GM23248 (cell line): ENCODE results near the gene TAPBP. TPM values are rescaled to one million over a fixed set of nuclear protein-coding genes. Genes with fewer than 3 reads are reported as not detected.
A peak's percentile ranks its signal among the peaks of the same experiment; 100 is the strongest.

Experiments used
- DNase-seq: peaks from one replicate; pipeline ENCODE4 v3.0.0-alpha.2; 2015
- H2AFZ ChIP-seq: fragments of 200-600 bp; sonication (generic); 2 replicates; pipeline ENCODE4 v1.6.1; 2016; ENCODE audit warnings: antibody characterized with exemption
- H3F3A ChIP-seq: fragments of 200-600 bp; sonication (generic); 2 replicates; pipeline ENCODE4 v1.6.1; 2016; ENCODE audit warnings: mild to moderate bottlenecking, antibody characterized with exemption, mixed run types; ENCODE audit not compliant: insufficient read depth
- H3K27ac ChIP-seq: fragments of 200-600 bp; sonication (generic); 2 replicates; pipeline ENCODE4 v1.5.1; 2016; ENCODE audit warnings: mild to moderate bottlenecking
- H3K27me3 ChIP-seq: fragments of 200-600 bp; sonication (generic); replicated peaks from 2 replicates; pipeline ENCODE4 v1.6.1; 2016; ENCODE audit warnings: mild to moderate bottlenecking; ENCODE audit not compliant: insufficient read depth
- H3K36me3 ChIP-seq: fragments of 200-600 bp; sonication (generic); 2 replicates; pipeline ENCODE4 v1.6.1; 2016; ENCODE audit warnings: low read depth, mild to moderate bottlenecking
- H3K4me1 ChIP-seq: fragments of 200-600 bp; sonication (generic); 2 replicates; pipeline ENCODE4 v1.6.1; 2016; ENCODE audit warnings: mild to moderate bottlenecking; ENCODE audit not compliant: insufficient read depth
- H3K4me2 ChIP-seq: fragments of 200-600 bp; sonication (generic); one replicate; pipeline ENCODE4 v1.6.1; 2016; ENCODE audit warnings: mild to moderate bottlenecking; ENCODE audit not compliant: unreplicated experiment
- H3K4me3 ChIP-seq: fragments of 200-600 bp; sonication (generic); 2 replicates; pipeline ENCODE4 v1.5.1; 2016; ENCODE audit warnings: mild to moderate bottlenecking
- H3K79me2 ChIP-seq: fragments of 200-600 bp; sonication (generic); 2 replicates; pipeline ENCODE4 v1.6.1; 2016; ENCODE audit warnings: mild to moderate bottlenecking; ENCODE audit not compliant: insufficient read depth
- H3K9ac ChIP-seq: fragments of 200-600 bp; sonication (generic); 2 replicates; pipeline ENCODE4 v1.6.1; 2016; ENCODE audit warnings: mild to moderate bottlenecking
- H3K9me2 ChIP-seq: fragments of 200-600 bp; sonication (generic); 2 replicates; pipeline ENCODE4 v1.6.1; 2016; ENCODE audit warnings: mixed run types, mild to moderate bottlenecking, moderate library complexity; ENCODE audit not compliant: insufficient read depth
- H3K9me3 ChIP-seq: fragments of 200-600 bp; sonication (generic); one replicate; pipeline ENCODE4 v1.6.1; 2017; ENCODE audit warnings: low read depth
- H4K20me1 ChIP-seq: fragments of 200-600 bp; sonication (generic); 2 replicates; pipeline ENCODE4 v1.6.0; 2016; ENCODE audit not compliant: insufficient read depth
- EZH2 ChIP-seq: fragments of 200-600 bp; sonication (generic); IDR thresholded peaks from 2 replicates; pipeline ENCODE4 v1.6.1; 2018; ENCODE audit warnings: antibody characterized with exemption, mild to moderate bottlenecking; ENCODE audit not compliant: insufficient read depth, poor library complexity, severe bottlenecking
- EZH2phosphoT487 ChIP-seq: fragments of 200-600 bp; sonication (generic); IDR thresholded peaks from 2 replicates; pipeline ENCODE4 v1.6.1; 2018; ENCODE audit warnings: antibody characterized with exemption, moderate library complexity, mild to moderate bottlenecking, low read depth; ENCODE audit not compliant: insufficient read depth
- WGBS, 2 experiments: methylation state at CpG; one replicate each; pipeline ENCODE4 v1.1.6; 2015 to 2017; ENCODE audit warnings: low lambda C conversion rate in 2 of 2, low coverage in 1 of 2; ENCODE audit errors: missing lambda C conversion rate in 2 of 2; 5-methylcytosine and 5-hydroxymethylcytosine counted together
- in situ Hi-C: fragments of 300-500 bp; cut with MboI; formaldehyde crosslinking; loops from 2 replicates; pipeline ENCODE4 v1.15.0; 2020
- polyA plus RNA-seq: library from polyadenylated mRNA; unstranded; fragments of >200 nt; fragmentation: Nextera tagmentation; extraction: Ambion mirVana; gene quantifications from 2 replicates; pipeline ENCODE4 v1.2.1, GENCODE V29; 2016
- total RNA-seq: library from RNA; depleted of rRNA; stranded (reverse); fragments of >200 nt; shearing (Covaris generic); gene quantifications from 2 replicates; pipeline ENCODE4 v1.2.3, GENCODE V29; 2014

The TAPBP gene
- total and polyA plus RNA-seq, 2 experiments from 2014 or later = 68.7 to 75.8 TPM

DNA sequence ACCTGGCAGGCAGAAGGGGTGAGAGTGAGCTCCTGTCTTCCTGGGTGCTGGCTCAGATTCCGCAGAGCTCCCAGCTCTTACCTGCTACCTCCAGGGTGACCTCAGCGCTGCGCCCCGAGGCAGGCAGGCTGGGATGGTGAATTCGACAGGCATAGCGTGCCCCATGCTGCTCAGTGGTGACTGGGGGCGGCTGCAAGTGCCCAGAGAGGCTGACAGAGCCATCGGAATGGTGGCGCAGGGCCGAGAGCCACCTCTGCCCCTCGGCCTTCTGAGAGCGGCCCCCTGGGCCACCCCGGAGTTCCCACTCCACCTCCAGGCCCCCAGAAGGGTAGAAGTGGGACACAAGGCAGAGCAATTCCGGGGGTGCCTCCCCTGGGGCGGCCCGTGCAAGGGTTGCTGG is 9.7 kb downstream of the TAPBP start:
- peaks cover 15% of the 10 kb centered on the region for H3K36me3 ChIP-seq
- no peaks in the 10 kb centered on the region for H3K9me3 ChIP-seq
- peaks cover 13% of the 10 kb centered on the region for H3F3A ChIP-seq
- no peaks in the 10 kb centered on the region for H3K27me3 ChIP-seq
- no peak overlapping the region for H3K4me2 ChIP-seq
- TF ChIP-seq EZH2 (no peak), EZH2phosphoT487 (no peak)
- no peaks in the 10 kb centered on the region; the same call in 1 of the 2 replicates for H4K20me1 ChIP-seq
- no peaks in the 10 kb centered on the region for H3K9me2 ChIP-seq
- H3K4me1 ChIP-seq = peaks cover 10% of the 10 kb centered on the region; the same call in 1 of the 2 replicates
- in situ Hi-C loops = no loop called here
- DNase-seq = no peak
- no peak overlapping the region for H3K9ac ChIP-seq
- H3K79me2 ChIP-seq = peaks cover 90% of the 10 kb centered on the region
- no peak overlapping the region for H3K4me3 ChIP-seq
- no peak overlapping the region for H2AFZ ChIP-seq
- WGBS, 2 experiments = 84 to 85% methylated on average over 15 to 16 of the region's 16 CpGs
- no peak overlapping the region for H3K27ac ChIP-seq

DNA sequence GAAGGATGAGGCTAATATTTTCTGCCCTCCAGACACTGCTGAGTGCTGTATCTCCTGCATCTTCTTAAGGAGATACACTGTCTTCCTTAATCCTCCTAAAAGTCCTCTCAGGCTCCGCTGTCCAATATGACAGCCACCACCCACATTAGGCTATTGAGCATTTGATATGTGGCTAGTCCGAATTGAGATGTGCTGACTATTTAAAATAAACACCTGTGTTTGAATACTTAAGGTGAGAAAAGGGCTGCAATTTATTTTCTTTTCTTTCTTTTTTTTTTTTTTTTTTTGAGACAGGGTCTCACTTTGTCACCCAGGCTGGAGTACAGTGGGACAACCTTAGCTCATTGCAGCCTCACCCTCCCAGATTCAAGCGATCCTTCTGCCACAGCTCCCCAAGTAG is 12.0 kb downstream of the TAPBP start:
- Histone ChIP-seq H3K4me1 (peaks cover 10% of the 10 kb centered on the region; the same call in 1 of the 2 replicates), H2AFZ (no peak overlapping the region), H3K79me2 (peaks cover 67% of the 10 kb centered on the region), H3F3A (peaks cover 13% of the 10 kb centered on the region), H3K9me3 (no peaks in the 10 kb centered on the region), H3K4me3 (no peak overlapping the region), H3K36me3 (peaks cover 6% of the 10 kb centered on the region; the same call in 1 of the 2 replicates), H3K4me2 (no peak overlapping the region), H3K9ac (peak overlapping the region; percentile 29; the same call in 1 of the 2 replicates), H3K27me3 (no peaks in the 10 kb centered on the region), H3K27ac (peak overlapping the region; percentile 97; the same call in 1 of the 2 replicates), H4K20me1 (no peaks in the 10 kb centered on the region), H3K9me2 (no peaks in the 10 kb centered on the region)
- no peak for DNase-seq
- no peak for TF ChIP-seq EZH2phosphoT487
- no peak for TF ChIP-seq EZH2
- 67 to 75% methylated on average over 3 of the region's 3 CpGs for WGBS, 2 experiments
- in situ Hi-C loops = no loop called here

DNA sequence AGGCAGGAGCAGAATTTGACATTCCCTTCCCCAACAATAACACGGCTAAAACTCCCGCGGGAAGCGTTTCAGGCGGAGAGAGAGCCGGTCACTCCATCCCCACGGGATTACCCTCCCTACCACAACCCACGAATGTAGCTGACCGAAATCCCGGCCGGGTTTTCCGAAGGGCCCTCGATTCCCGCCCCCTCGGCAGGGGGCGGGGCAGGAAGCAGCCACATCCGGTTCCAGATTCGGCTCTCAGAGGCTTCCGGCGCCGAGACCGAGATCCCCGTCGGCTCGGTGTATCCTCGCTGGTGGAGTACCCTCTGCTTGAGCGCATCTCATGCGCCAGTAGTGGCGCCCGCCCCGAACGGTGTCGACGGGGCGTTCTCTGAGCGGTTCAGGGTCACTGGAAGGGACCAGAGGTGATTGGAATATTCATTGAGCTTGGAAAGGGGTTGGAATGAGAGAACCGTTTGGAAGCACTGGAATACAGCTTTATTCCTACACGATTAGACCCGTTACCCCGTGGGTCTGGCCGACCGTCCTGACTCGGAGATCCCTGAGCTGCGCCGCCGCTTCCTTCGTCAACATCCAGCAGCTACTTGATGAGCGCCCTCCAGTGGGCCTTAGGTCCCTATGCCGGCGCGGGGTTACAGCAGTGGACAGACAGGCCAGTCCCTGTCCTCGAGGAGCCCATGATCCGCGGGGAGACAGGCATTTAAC is 14.5 kb downstream of the TAPBP start:
- H3K4me1 ChIP-seq = peaks cover 10% of the 10 kb centered on the region; the same call in 1 of the 2 replicates
- no peaks in the 10 kb centered on the region for H3K9me2 ChIP-seq
- H3K4me2 ChIP-seq = peak overlapping the region; percentile 92
- peak overlapping the region; percentile 97 for H3K27ac ChIP-seq
- in situ Hi-C loops = no loop called here
- peak overlapping the region; percentile 80 for H2AFZ ChIP-seq
- H3K36me3 ChIP-seq = peaks cover 6% of the 10 kb centered on the region; the same call in 1 of the 2 replicates
- DNase-seq = peak; percentile 98
- no peaks in the 10 kb centered on the region for H3K9me3 ChIP-seq
- H4K20me1 ChIP-seq = no peaks in the 10 kb centered on the region
- H3K79me2 ChIP-seq = peaks cover 42% of the 10 kb centered on the region
- 1% methylated on average over 54 of the region's 54 CpGs for WGBS, 2 experiments
- no peaks in the 10 kb centered on the region for H3K27me3 ChIP-seq
- TF ChIP-seq EZH2phosphoT487 (no peak), EZH2 (no peak)
- peak overlapping the region; percentile 95 for H3K9ac ChIP-seq
- peaks cover 13% of the 10 kb centered on the region for H3F3A ChIP-seq
- peak overlapping the region; percentile 96 for H3K4me3 ChIP-seq

DNA sequence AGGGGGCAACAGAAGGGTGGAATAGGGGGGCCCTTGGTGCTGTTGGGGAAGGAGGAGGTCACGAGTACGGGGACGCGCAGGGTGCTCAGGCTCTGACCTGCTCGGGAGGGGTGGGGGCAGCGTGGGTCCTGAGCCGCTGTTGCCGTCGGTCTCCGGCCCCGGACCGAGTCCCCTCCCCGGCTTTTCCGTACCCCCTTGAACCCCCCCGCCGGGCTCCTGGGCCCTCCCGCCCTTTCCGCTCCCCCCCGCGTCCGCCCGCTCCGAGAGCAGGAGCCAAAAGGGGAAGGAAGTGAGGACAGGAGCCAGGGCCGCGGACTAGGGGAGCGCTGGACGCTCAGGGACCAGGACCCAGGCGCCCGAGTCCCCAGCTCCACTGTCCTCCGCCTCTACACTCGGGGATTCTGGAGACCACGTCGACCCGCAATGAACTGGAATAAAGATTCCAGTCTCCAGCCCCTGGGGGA is 15.1 kb downstream of the TAPBP start, which contains the start of gene RGL2:
Gene RGL2, minus strand, starts transcription at position 170 of the 464 bp plus-strand sequence. CDS start 332 bp downstream, outside the sequence.
- Histone ChIP-seq H4K20me1 (no peaks in the 10 kb centered on the region), H3K4me2 (peak within 1 kb of the TSS; percentile 92), H3K79me2 (peaks cover 36% of the 10 kb centered on the region), H3K36me3 (peaks cover 6% of the 10 kb centered on the region; the same call in 1 of the 2 replicates), H3K4me1 (peaks cover 10% of the 10 kb centered on the region; the same call in 1 of the 2 replicates), H3K27me3 (no peaks in the 10 kb centered on the region), H3K9me2 (no peaks in the 10 kb centered on the region), H3F3A (peaks cover 13% of the 10 kb centered on the region), H3K9me3 (no peaks in the 10 kb centered on the region), H3K27ac (peak within 1 kb of the TSS; percentile 97), H2AFZ (peak within 1 kb of the TSS; percentile 80), H3K4me3 (peak within 1 kb of the TSS; percentile 96), H3K9ac (peak within 1 kb of the TSS; percentile 95)
- in situ Hi-C loops = no loop called here
- 2 to 3% methylated on average over 11 to 30 of the region's 34 CpGs for WGBS, 2 experiments
- TF ChIP-seq EZH2 (no peak), EZH2phosphoT487 (no peak)
- DNase-seq = peak; percentile 79
